Stimulated activated CD4-positive, alpha-beta T cell treated with anti-CD3 and anti-CD28 coated beads, Interleukin-15, amount 100 ng/mL, for 48 hours (primary cell): ENCODE measurements around the gene EGFR.

Source experiments
- DNase-seq, 2 donors: peaks; one replicate each; pipeline ENCODE4 v3.0.0-alpha.2; 2020; ENCODE audit warnings: low read depth in 2 of 2

The EGFR gene

GRCh38 chr7:55018361-55019190 is at the start of gene EGFR:
Gene EGFR, plus strand, starts transcription at chr7:55019017. Its CDS starts 261 bp downstream, at chr7:55019278.
- no peak for DNase-seq

GRCh38 chr7:54969208-54969967 is 49.4 kb upstream of the EGFR start:
- DNase-seq: no peak

GRCh38 chr7:54972733-54973294 is 46.0 kb upstream of the EGFR start:
- DNase-seq: no peak

- DNase-seq: no peak
Measured at GRCh38 chr7:54978364-54979116, 40.3 kb upstream of the EGFR start.

GRCh38 chr7:54980521-54980920 is 38.3 kb upstream of the EGFR start:
- DNase-seq: no peak

GRCh38 chr7:54981913-54982312 is 36.9 kb upstream of the EGFR start:
- DNase-seq: no peak

GRCh38 chr7:54985426-54986330 is 33.1 kb upstream of the EGFR start:
- no peak for DNase-seq

- no peak for DNase-seq
Measured at GRCh38 chr7:54986716-54987115, 32.1 kb upstream of the EGFR start.

GRCh38 chr7:54987772-54988171 is 31.0 kb upstream of the EGFR start:
- no peak for DNase-seq

- DNase-seq: no peak
Measured at GRCh38 chr7:54988516-54988915, 30.3 kb upstream of the EGFR start.

- no peak for DNase-seq
Measured at GRCh38 chr7:54989453-54990225, 29.2 kb upstream of the EGFR start.

- DNase-seq: no peak
Measured at GRCh38 chr7:54991341-54991740, 27.5 kb upstream of the EGFR start.

GRCh38 chr7:54992871-54993475 is 25.8 kb upstream of the EGFR start:
- no peak for DNase-seq

GRCh38 chr7:54995166-54995565 is 23.7 kb upstream of the EGFR start:
- DNase-seq: no peak

- peak in 1 of 2 donors; percentile 15 for DNase-seq
Measured at GRCh38 chr7:54995610-54996363, 23.0 kb upstream of the EGFR start.

GRCh38 chr7:54996391-54996790 is 22.4 kb upstream of the EGFR start:
- DNase-seq: no peak

- no peak for DNase-seq
Measured at GRCh38 chr7:55004579-55004978, 14.2 kb upstream of the EGFR start.

- no peak for DNase-seq
Measured at GRCh38 chr7:55005241-55005851, 13.5 kb upstream of the EGFR start.

GRCh38 chr7:55006499-55006898 is 12.3 kb upstream of the EGFR start:
- DNase-seq: no peak
